ENCODE measurements around the gene MOCS1.

- no peak for TF ChIP-seq POLR2A (IDR thresholded peaks at IDR 0.05; ENCODE audit: low read depth, low read length)
- no peak for TF ChIP-seq POLR2AphosphoS5 (IDR thresholded peaks at IDR 0.05; ENCODE audit: low read depth, low read length)
- no peak for TF ChIP-seq TAF1 (IDR thresholded peaks at IDR 0.05; ENCODE audit: borderline replicate concordance, low read depth, low read length)
Observed at GRCh38 chr6:39905640-39905975, 28.7 kb downstream of the MOCS1 start.

All from GM12892 (cell line).